ENCODE data around the gene CWC15.
"Not testable (repeated sequence)": the region's sequence is repeated elsewhere in the genome, so short reads cannot be mapped to it uniquely, and the experiment has no call there.

The CWC15 gene

GRCh38 chr11:94913718-94914394 lies 59.5 kb downstream of the CWC15 start:
- not testable (repeated sequence) for DNase-seq (ENCODE audit: low read depth)

GRCh38 chr11:94912806-94913205 lies 60.5 kb downstream of the CWC15 start:
- no peak for DNase-seq (ENCODE audit: low read depth)

Measured in fibroblast of gingiva (primary cell).